Ovary (tissue), 3 donors: ENCODE measurements around the gene SPDYE6.

Experiments used
- EP300 ChIP-seq: sonication (generic); formaldehyde crosslinking; IDR thresholded peaks from one replicate; pipeline ENCODE4 v1.6.1; 2017; ENCODE audit warnings: antibody characterized with exemption
- POLR2A ChIP-seq: fragments of 450-650 bp; IDR thresholded peaks from one replicate; pipeline ENCODE4 v1.6.1; 2017; ENCODE audit warnings: antibody characterized with exemption, mild to moderate bottlenecking, moderate library complexity
- TF ChIP-seq, protein P1 (sequence below), 3 donors: fragments of 450-650 bp in 2 of 3; fragments of 200-600 bp in 1 of 3; IDR thresholded peaks; one replicate each; pipeline versions ENCODE4 v1.5.1 to v1.8.0; 2016 to 2022; ENCODE audit warnings: antibody characterized with exemption in 3 of 3, mild to moderate bottlenecking in 1 of 3
- donor health status: DM: no; HTN: no; CAD: no.

- TF ChIP-seq, protein P1, sequence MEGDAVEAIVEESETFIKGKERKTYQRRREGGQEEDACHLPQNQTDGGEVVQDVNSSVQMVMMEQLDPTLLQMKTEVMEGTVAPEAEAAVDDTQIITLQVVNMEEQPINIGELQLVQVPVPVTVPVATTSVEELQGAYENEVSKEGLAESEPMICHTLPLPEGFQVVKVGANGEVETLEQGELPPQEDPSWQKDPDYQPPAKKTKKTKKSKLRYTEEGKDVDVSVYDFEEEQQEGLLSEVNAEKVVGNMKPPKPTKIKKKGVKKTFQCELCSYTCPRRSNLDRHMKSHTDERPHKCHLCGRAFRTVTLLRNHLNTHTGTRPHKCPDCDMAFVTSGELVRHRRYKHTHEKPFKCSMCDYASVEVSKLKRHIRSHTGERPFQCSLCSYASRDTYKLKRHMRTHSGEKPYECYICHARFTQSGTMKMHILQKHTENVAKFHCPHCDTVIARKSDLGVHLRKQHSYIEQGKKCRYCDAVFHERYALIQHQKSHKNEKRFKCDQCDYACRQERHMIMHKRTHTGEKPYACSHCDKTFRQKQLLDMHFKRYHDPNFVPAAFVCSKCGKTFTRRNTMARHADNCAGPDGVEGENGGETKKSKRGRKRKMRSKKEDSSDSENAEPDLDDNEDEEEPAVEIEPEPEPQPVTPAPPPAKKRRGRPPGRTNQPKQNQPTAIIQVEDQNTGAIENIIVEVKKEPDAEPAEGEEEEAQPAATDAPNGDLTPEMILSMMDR (IDR thresholded peaks at IDR 0.05): no peak
- TF ChIP-seq POLR2A (no peak), EP300 (no peak)
Observed at GRCh38 chr7:102305414-102306268, 50.6 kb downstream of the SPDYE6 start.
